HL-60 (cell line): Measurements from ENCODE around the gene DCUN1D3.

Experiments
- DNase-seq, 2 experiments: peaks; one replicate each; pipeline ENCODE4 v3.0.0-alpha.2; 2010 to 2020; ENCODE audit warnings: low read depth in 1 of 2, low spot score in 1 of 2
- H3K27ac ChIP-seq: fragments of 250-450 bp; sonication (Bioruptor Pico); replicated peaks from 2 replicates; pipeline ENCODE4 v1.5.1; 2020; ENCODE audit warnings: mild to moderate bottlenecking, moderate library complexity
- H3K27me3 ChIP-seq: fragments of 250-450 bp; sonication (Bioruptor Pico); 2 replicates; pipeline ENCODE4 v1.5.1; 2021; ENCODE audit warnings: mild to moderate bottlenecking, moderate library complexity; ENCODE audit not compliant: insufficient read depth, poor library complexity, severe bottlenecking
- H3K4me3 ChIP-seq: replicated peaks from 2 replicates; pipeline ENCODE4 v1.5.1; 2011; ENCODE audit warnings: mild to moderate bottlenecking, control low read depth, low read length; ENCODE audit not compliant: insufficient read depth
- CTCF ChIP-seq: IDR thresholded peaks from one replicate; pipeline ENCODE4 v1.5.1; 2011; ENCODE audit warnings: low read length, control low read depth, inconsistent platforms; ENCODE audit not compliant: insufficient read depth
- GABPA ChIP-seq: IDR thresholded peaks from 2 replicates; pipeline ENCODE4 v1.6.1; 2012; ENCODE audit warnings: low read depth
- POLR2AphosphoS5 ChIP-seq: IDR thresholded peaks from 2 replicates; pipeline ENCODE4 v1.6.1; 2012; ENCODE audit warnings: low read depth
- SPI1 ChIP-seq: IDR thresholded peaks from 2 replicates; pipeline ENCODE4 v1.6.1; 2012; ENCODE audit warnings: low read depth, mild to moderate bottlenecking, borderline replicate concordance
- TF ChIP-seq, protein P1 (sequence below): IDR thresholded peaks from 2 replicates; pipeline ENCODE4 v1.6.1; 2012; ENCODE audit warnings: low read depth; ENCODE audit not compliant: insufficient replicate concordance

DCUN1D3 gene

GRCh38 chr16:20903116-20903898 is 3.1 kb upstream of the DCUN1D3 start:
- no peak overlapping the region for H3K4me3 ChIP-seq

DNA sequence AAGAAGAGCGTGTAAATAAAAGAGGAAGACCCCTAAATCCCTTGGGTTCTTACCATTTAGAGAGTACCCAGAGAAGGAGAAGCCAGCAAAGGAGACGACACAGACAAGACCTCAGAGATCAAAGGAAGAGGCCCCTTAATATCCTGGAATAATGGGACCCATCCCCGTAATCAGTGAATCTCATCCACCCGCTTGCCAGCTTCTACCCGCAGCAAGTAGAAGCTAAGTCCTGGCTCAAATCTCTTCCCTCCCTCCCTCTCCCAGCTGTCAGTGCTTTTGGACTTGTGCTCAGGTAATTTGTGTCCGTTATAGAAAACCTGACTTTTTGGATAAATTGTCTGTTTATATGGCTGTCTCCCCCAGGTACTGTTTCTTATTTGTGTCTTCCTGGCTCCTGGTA is 2.3 kb upstream of the DCUN1D3 start:
- DNase-seq = no peak
- Histone ChIP-seq H3K27me3 (no peaks in the 10 kb centered on the region), H3K27ac (peak overlapping the region; percentile 75), H3K4me3 (no peak overlapping the region)
- TF ChIP-seq POLR2AphosphoS5 = no peak
- TF ChIP-seq, protein P1, sequence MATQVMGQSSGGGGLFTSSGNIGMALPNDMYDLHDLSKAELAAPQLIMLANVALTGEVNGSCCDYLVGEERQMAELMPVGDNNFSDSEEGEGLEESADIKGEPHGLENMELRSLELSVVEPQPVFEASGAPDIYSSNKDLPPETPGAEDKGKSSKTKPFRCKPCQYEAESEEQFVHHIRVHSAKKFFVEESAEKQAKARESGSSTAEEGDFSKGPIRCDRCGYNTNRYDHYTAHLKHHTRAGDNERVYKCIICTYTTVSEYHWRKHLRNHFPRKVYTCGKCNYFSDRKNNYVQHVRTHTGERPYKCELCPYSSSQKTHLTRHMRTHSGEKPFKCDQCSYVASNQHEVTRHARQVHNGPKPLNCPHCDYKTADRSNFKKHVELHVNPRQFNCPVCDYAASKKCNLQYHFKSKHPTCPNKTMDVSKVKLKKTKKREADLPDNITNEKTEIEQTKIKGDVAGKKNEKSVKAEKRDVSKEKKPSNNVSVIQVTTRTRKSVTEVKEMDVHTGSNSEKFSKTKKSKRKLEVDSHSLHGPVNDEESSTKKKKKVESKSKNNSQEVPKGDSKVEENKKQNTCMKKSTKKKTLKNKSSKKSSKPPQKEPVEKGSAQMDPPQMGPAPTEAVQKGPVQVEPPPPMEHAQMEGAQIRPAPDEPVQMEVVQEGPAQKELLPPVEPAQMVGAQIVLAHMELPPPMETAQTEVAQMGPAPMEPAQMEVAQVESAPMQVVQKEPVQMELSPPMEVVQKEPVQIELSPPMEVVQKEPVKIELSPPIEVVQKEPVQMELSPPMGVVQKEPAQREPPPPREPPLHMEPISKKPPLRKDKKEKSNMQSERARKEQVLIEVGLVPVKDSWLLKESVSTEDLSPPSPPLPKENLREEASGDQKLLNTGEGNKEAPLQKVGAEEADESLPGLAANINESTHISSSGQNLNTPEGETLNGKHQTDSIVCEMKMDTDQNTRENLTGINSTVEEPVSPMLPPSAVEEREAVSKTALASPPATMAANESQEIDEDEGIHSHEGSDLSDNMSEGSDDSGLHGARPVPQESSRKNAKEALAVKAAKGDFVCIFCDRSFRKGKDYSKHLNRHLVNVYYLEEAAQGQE = no peak
- TF ChIP-seq SPI1 = no peak
- TF ChIP-seq CTCF = no peak
- no peak for TF ChIP-seq GABPA

More at GRCh38 chr16:20903116-20903898, 3.1 kb upstream of the DCUN1D3 start:
- TF ChIP-seq GABPA = no peak
- no peak; the same call in 1 of the 2 replicates for TF ChIP-seq POLR2AphosphoS5
- TF ChIP-seq SPI1 = peak; percentile 15; the same call in 1 of the 2 replicates
- TF ChIP-seq CTCF = no peak
- TF ChIP-seq, protein P1 = no peak
- H3K27ac ChIP-seq = peak overlapping the region; percentile 75
- no peaks in the 10 kb centered on the region for H3K27me3 ChIP-seq
- DNase-seq = peak in 1 of 2 experiments; percentile 65

- no peaks in the 10 kb centered on the region for H3K27me3 ChIP-seq
- H3K4me3 ChIP-seq = peak overlapping the region; percentile 90
- peak in 1 of 2 experiments; percentile 76 for DNase-seq
- peak overlapping the region; percentile 97 for H3K27ac ChIP-seq
- peak; percentile 75 for TF ChIP-seq SPI1
- TF ChIP-seq POLR2AphosphoS5 = peak; percentile 34; the same call in 1 of the 2 replicates
- TF ChIP-seq CTCF = no peak
Observed at GRCh38 chr16:20901436-20902112, 1.4 kb upstream of the DCUN1D3 start.
